ES-I3 (cell line): ENCODE data around the gene DNM2.
"Not testable (repeated sequence)": the region's sequence is repeated elsewhere in the genome, so short reads cannot be mapped to it uniquely, and the experiment has no call there.

Experiments
- H3K36me3 ChIP-seq: 2 replicates; pipeline ENCODE4 v1.6.1; 2013; ENCODE audit warnings: mild to moderate bottlenecking, low read length, control low read depth, moderate library complexity; ENCODE audit not compliant: insufficient read depth
- H3K4me1 ChIP-seq: 2 replicates; pipeline ENCODE4 v1.6.1; 2013; ENCODE audit warnings: mild to moderate bottlenecking, control low read depth, low read length; ENCODE audit not compliant: insufficient read depth
- H3K9ac ChIP-seq: 2 replicates; pipeline ENCODE4 v1.6.1; 2013; ENCODE audit warnings: low read depth, mild to moderate bottlenecking, low read length, moderate library complexity
- H3K9me3 ChIP-seq: 2 replicates; pipeline ENCODE4 v1.6.1; 2013; ENCODE audit warnings: mild to moderate bottlenecking, low read length, moderate library complexity; ENCODE audit not compliant: control insufficient read depth, insufficient read depth

The DNM2 gene

GRCh38 chr19:10726268-10726667 lies 8.4 kb downstream of the DNM2 start:
- H3K9ac ChIP-seq: no peak overlapping the region
- H3K9me3 ChIP-seq: no peaks in the 10 kb centered on the region
- no peaks in the 10 kb centered on the region for H3K4me1 ChIP-seq
- no peaks in the 10 kb centered on the region; the same call in 1 of the 2 replicates for H3K36me3 ChIP-seq

- no peaks in the 10 kb centered on the region for H3K4me1 ChIP-seq
- no peak overlapping the region for H3K9ac ChIP-seq
- H3K9me3 ChIP-seq: no peaks in the 10 kb centered on the region
- H3K36me3 ChIP-seq: no peaks in the 10 kb centered on the region; the same call in 1 of the 2 replicates
Measured at GRCh38 chr19:10727685-10728201, 9.9 kb downstream of the DNM2 start.

- Histone ChIP-seq H3K36me3 (no peaks in the 10 kb centered on the region; the same call in 1 of the 2 replicates), H3K9ac (no peak overlapping the region), H3K9me3 (no peaks in the 10 kb centered on the region), H3K4me1 (no peaks in the 10 kb centered on the region)
Measured at GRCh38 chr19:10729411-10729810, 11.5 kb downstream of the DNM2 start.

GRCh38 chr19:10730932-10731331 lies 13.1 kb downstream of the DNM2 start:
- no peak overlapping the region for H3K9ac ChIP-seq
- no peaks in the 10 kb centered on the region for H3K9me3 ChIP-seq
- no peaks in the 10 kb centered on the region; the same call in 1 of the 2 replicates for H3K36me3 ChIP-seq
- H3K4me1 ChIP-seq: no peaks in the 10 kb centered on the region

GRCh38 chr19:10735741-10736140 lies 17.9 kb downstream of the DNM2 start:
- no peak overlapping the region for H3K9ac ChIP-seq
- peaks cover 10% of the 10 kb centered on the region for H3K4me1 ChIP-seq
- H3K36me3 ChIP-seq: 0 out of 2 replicates have a peak, but pooled peaks cover 3% of the 10 kb centered on the region
- no peaks in the 10 kb centered on the region for H3K9me3 ChIP-seq

GRCh38 chr19:10736189-10736588 lies 18.3 kb downstream of the DNM2 start:
- Histone ChIP-seq H3K9ac (no peak overlapping the region), H3K36me3 (0 out of 2 replicates have a peak, but pooled peaks cover 3% of the 10 kb centered on the region), H3K4me1 (peaks cover 10% of the 10 kb centered on the region), H3K9me3 (no peaks in the 10 kb centered on the region)

GRCh38 chr19:10736916-10737551 lies 19.2 kb downstream of the DNM2 start:
- 0 out of 2 replicates have a peak, but pooled peaks cover 3% of the 10 kb centered on the region for H3K36me3 ChIP-seq
- H3K9me3 ChIP-seq: no peaks in the 10 kb centered on the region
- H3K4me1 ChIP-seq: peaks cover 10% of the 10 kb centered on the region
- no peak overlapping the region for H3K9ac ChIP-seq

- 0 out of 2 replicates have a peak, but pooled peaks cover 3% of the 10 kb centered on the region for H3K36me3 ChIP-seq
- H3K4me1 ChIP-seq: peaks cover 10% of the 10 kb centered on the region
- no peaks in the 10 kb centered on the region for H3K9me3 ChIP-seq
- H3K9ac ChIP-seq: no peak overlapping the region
Measured at GRCh38 chr19:10737722-10738121, 19.8 kb downstream of the DNM2 start.

GRCh38 chr19:10740798-10741197 lies 22.9 kb downstream of the DNM2 start:
- H3K4me1 ChIP-seq: peaks cover 10% of the 10 kb centered on the region
- H3K36me3 ChIP-seq: 0 out of 2 replicates have a peak, but pooled peaks cover 3% of the 10 kb centered on the region
- no peak overlapping the region for H3K9ac ChIP-seq
- H3K9me3 ChIP-seq: no peaks in the 10 kb centered on the region

GRCh38 chr19:10742476-10742875 lies 24.6 kb downstream of the DNM2 start:
- H3K9ac ChIP-seq: no peak overlapping the region
- no peaks in the 10 kb centered on the region for H3K36me3 ChIP-seq
- no peaks in the 10 kb centered on the region for H3K4me1 ChIP-seq
- no peaks in the 10 kb centered on the region for H3K9me3 ChIP-seq

- no peaks in the 10 kb centered on the region; the same call in 1 of the 2 replicates for H3K36me3 ChIP-seq
- no peaks in the 10 kb centered on the region for H3K9me3 ChIP-seq
- H3K4me1 ChIP-seq: no peaks in the 10 kb centered on the region; the same call in 1 of the 2 replicates
- no peak overlapping the region for H3K9ac ChIP-seq
Measured at GRCh38 chr19:10744253-10744798, 26.4 kb downstream of the DNM2 start.

GRCh38 chr19:10744801-10745293 lies 27.0 kb downstream of the DNM2 start:
- no peaks in the 10 kb centered on the region; the same call in 1 of the 2 replicates for H3K36me3 ChIP-seq
- H3K9ac ChIP-seq: no peak overlapping the region
- no peaks in the 10 kb centered on the region; the same call in 1 of the 2 replicates for H3K4me1 ChIP-seq
- no peaks in the 10 kb centered on the region for H3K9me3 ChIP-seq

GRCh38 chr19:10746437-10746836 lies 28.6 kb downstream of the DNM2 start:
- H3K9ac ChIP-seq, H3K9me3 ChIP-seq, H3K4me1 ChIP-seq, H3K36me3 ChIP-seq: not testable (repeated sequence)

- Histone ChIP-seq H3K9me3 (no peaks in the 10 kb centered on the region), H3K36me3 (no peaks in the 10 kb centered on the region; the same call in 1 of the 2 replicates), H3K9ac (no peak overlapping the region), H3K4me1 (no peaks in the 10 kb centered on the region; the same call in 1 of the 2 replicates)
Measured at GRCh38 chr19:10747271-10747670, 29.4 kb downstream of the DNM2 start.

GRCh38 chr19:10747674-10748073 lies 29.8 kb downstream of the DNM2 start:
- Histone ChIP-seq H3K9me3 (no peaks in the 10 kb centered on the region), H3K4me1 (no peaks in the 10 kb centered on the region; the same call in 1 of the 2 replicates), H3K36me3 (no peaks in the 10 kb centered on the region; the same call in 1 of the 2 replicates), H3K9ac (no peak overlapping the region)
